Vagina (tissue), 2 donors: ENCODE measurements around the gene KLF6.

Source experiments
- POLR2A ChIP-seq, 2 donors: fragments of 450-650 bp; IDR thresholded peaks; one replicate each; pipeline ENCODE4 v1.6.1; 2017; ENCODE audit warnings: antibody characterized with exemption in 2 of 2, mild to moderate bottlenecking in 2 of 2, moderate library complexity in 2 of 2
- TF ChIP-seq, protein P1 (sequence below), 3 experiments: fragments of 450-650 bp in 2 of 3; fragments of 200-600 bp in 1 of 3; sonication (generic) in 1 of 3; IDR thresholded peaks; one replicate each; pipeline ENCODE4 v1.5.1; 2017 to 2019; ENCODE audit warnings: antibody characterized with exemption in 3 of 3, mild to moderate bottlenecking in 2 of 3, moderate library complexity in 2 of 3

DNA sequence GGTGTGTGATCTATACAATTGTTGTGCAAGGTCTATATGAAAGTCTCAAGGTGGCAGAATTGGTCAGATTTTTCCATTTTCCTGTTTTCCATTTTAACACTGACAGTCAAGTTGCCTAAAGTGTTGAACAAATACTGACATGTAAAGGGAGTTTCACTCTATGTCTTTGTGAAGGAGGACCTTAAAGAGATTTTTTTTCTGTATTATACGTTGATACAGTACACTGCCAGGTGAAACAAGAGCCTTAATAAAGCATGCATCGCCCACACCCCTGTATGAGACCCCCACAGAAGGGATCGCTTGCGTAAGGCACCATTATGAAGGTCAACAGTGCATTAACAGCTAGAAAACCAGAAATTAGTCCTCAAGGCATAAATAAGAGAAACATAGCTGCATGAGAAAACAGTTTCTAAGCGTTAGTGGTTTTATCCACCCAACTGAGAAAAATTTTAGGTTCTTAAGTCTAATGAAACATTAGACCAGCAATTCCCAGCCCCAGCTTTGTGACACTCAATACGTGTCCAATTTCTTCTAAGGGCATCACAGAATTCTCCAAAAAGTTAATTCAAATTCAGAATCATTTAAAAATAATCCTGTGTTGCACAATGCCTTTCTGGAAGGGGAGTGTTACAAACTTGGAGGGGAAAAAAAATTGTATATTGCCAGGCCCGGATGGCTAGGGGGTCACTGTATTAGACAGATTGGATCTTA is 6.9 kb downstream of the KLF6 start:
- TF ChIP-seq POLR2A (IDR thresholded peaks at IDR 0.05), result no peak
- TF ChIP-seq, protein P1, sequence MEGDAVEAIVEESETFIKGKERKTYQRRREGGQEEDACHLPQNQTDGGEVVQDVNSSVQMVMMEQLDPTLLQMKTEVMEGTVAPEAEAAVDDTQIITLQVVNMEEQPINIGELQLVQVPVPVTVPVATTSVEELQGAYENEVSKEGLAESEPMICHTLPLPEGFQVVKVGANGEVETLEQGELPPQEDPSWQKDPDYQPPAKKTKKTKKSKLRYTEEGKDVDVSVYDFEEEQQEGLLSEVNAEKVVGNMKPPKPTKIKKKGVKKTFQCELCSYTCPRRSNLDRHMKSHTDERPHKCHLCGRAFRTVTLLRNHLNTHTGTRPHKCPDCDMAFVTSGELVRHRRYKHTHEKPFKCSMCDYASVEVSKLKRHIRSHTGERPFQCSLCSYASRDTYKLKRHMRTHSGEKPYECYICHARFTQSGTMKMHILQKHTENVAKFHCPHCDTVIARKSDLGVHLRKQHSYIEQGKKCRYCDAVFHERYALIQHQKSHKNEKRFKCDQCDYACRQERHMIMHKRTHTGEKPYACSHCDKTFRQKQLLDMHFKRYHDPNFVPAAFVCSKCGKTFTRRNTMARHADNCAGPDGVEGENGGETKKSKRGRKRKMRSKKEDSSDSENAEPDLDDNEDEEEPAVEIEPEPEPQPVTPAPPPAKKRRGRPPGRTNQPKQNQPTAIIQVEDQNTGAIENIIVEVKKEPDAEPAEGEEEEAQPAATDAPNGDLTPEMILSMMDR (IDR thresholded peaks at IDR 0.05), result no peak
